Stomach (tissue), 9 donors: ENCODE results near the gene SLC37A4. TPM values are rescaled to one million over a fixed set of nuclear protein-coding genes. Genes with fewer than 3 reads are reported as not detected.
"Not testable (repeated sequence)": the region's sequence is repeated elsewhere in the genome, so short reads cannot be mapped to it uniquely, and the experiment has no call there.

Source experiments
- DNase-seq, 2 donors: peaks; one replicate each; pipeline versions ENCODE4 v3.0.0 to v3.0.0-alpha.2; 2013 to 2019
- H3K27ac ChIP-seq, 5 donors: fragments of 200-600 bp in 4 of 5; sonication (generic) in 4 of 5; one replicate each; pipeline ENCODE4 v1.5.1; 2013 to 2019; ENCODE audit warnings: mild to moderate bottlenecking in 1 of 5, moderate library complexity in 1 of 5
- H3K27me3 ChIP-seq, 3 donors: fragments of 200-600 bp; sonication (generic); one replicate each; pipeline ENCODE4 v1.5.1; 2017 to 2019; ENCODE audit warnings: mixed run types in 1 of 3
- H3K36me3 ChIP-seq, 4 donors: fragments of 200-600 bp; sonication (generic); 1 replicate in 3 of 4; 2 replicates in 1 of 4; pipeline ENCODE4 v1.5.1; 2016 to 2019
- H3K4me1 ChIP-seq, 4 donors: fragments of 200-600 bp; sonication (generic); one replicate each; pipeline ENCODE4 v1.5.1; 2016 to 2019
- H3K4me3 ChIP-seq, 4 donors: fragments of 200-600 bp; sonication (generic) in 3 of 4; one replicate each; pipeline ENCODE4 v1.5.1; 2016 to 2019; ENCODE audit warnings: mild to moderate bottlenecking in 1 of 4
- H3K9me3 ChIP-seq, 4 donors: fragments of 200-600 bp; sonication (generic); one replicate each; pipeline ENCODE4 v1.5.1; 2016 to 2019
- EP300 ChIP-seq: sonication (generic); formaldehyde crosslinking; IDR thresholded peaks from one replicate; pipeline ENCODE4 v1.6.1; 2017; ENCODE audit warnings: antibody characterized with exemption
- POLR2A ChIP-seq, 4 donors: fragments of 450-650 bp; IDR thresholded peaks; one replicate each; pipeline ENCODE4 v1.6.1; 2016; ENCODE audit warnings: antibody characterized with exemption in 4 of 4, control low read depth in 2 of 4, mild to moderate bottlenecking in 1 of 4, moderate library complexity in 1 of 4
- POLR2AphosphoS5 ChIP-seq, 3 donors: sonication (generic); formaldehyde crosslinking; IDR thresholded peaks; one replicate each; pipeline ENCODE4 v1.6.1; 2016; ENCODE audit warnings: antibody characterized with exemption in 3 of 3
- WGBS, 5 donors: extraction: QIAGEN DNeasy Blood & Tissue Kit in 3 of 5; methylation state at CpG; one replicate each; pipeline versions ENCODE4 v1.1.5 to v1.1.7; 2013 to 2018; 5-methylcytosine and 5-hydroxymethylcytosine counted together
- intact Hi-C: fragments of 100-400 bp; cut with DNase I; formaldehyde crosslinking; loops from one replicate; pipeline ENCODE4 v1.15.1; 2023; ENCODE audit warnings: low total_unique reads
- polyA plus RNA-seq, 3 donors: library from polyadenylated mRNA; stranded (reverse); fragments of 200-250 nt; gene quantifications; one replicate each; pipeline ENCODE4 v1.2.3, GENCODE V29; 2013
- total RNA-seq, 5 donors: library from RNA; depleted of rRNA; stranded (reverse); fragments of >200 nt; gene quantifications; one replicate each; pipeline versions ENCODE4 v1.1.0 to v1.2.3, GENCODE V29; 2014 to 2016
- TF ChIP-seq, protein P1 (sequence below), 7 experiments: fragments of 450-650 bp in 4 of 7; fragments of 200-600 bp in 3 of 7; sonication (generic) in 3 of 7; IDR thresholded peaks; one replicate each; pipeline ENCODE4 v1.5.1; 2016 to 2019; ENCODE audit warnings: antibody characterized with exemption in 7 of 7, control low read depth in 2 of 7, mild to moderate bottlenecking in 1 of 7
- donor health status: healthy with polysubstance abuse.
- donor health status: Bipolar disorder and iron deficiency.
- donor health status: healthy.

Gene SLC37A4
- total and polyA plus RNA-seq, 8 donors, result 12.4 to 126 (median 18.2) TPM

DNA sequence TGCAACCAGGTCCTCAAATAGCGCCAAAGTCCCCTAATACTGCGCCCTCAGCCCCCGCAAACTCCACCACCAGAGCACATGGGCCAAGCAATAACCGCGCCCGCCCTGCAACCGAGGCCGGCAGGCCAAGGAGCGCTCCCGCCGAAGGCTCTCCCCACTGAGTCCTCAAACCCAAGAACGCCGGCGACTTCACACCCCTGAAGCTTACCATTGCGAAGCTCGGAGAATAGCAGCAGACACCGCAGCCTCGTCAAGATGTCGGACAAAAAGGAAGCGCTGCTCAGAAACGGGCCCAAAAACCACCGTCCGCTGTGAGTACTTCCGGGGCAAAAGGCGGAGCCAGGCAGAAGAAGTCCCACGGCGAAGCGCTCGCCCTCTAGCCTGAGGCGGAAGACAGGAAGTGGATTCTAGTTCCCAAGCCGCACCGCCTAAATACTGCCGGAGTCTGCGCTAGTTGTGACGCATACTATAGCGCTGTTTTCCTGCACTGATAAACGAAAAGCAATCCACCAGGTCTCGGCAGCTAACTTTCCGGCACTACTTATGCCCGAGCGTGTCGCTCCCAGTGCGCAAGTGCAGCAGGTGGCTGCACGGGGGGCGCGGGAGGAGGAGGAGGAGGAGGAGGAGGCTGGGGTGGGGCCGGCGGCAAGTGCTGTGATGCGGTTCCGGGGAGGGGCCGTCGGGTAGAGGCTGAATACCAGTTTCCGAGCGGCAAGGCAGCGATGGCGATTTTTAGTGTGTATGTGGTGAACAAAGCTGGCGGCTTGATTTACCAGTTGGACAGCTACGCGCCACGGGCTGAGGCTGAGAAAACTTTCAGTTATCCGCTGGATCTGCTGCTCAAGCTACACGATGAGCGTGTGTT, 12.4 kb downstream of the SLC37A4 start, which contains the start of the genes RPS25 and TRAPPC4:
RPS25 (minus strand) TSS at position 270 of the 865 bp plus-strand sequence; CDS start at position 211, 59 bp downstream.
TRAPPC4 (plus strand) TSS at position 693 of the 865 bp plus-strand sequence; CDS start at position 723, 30 bp downstream.
- Histone ChIP-seq H3K36me3 (peaks cover 40 to 62% (median 54%) of the 10 kb centered on the region in 4 donors), H3K4me3 (peak within 1 kb of the TSS; percentile 88 to 96 (median 93)), H3K27ac (peak within 1 kb of the TSS; percentile 94 to 97 (median 96)), H3K27me3 (no peaks in the 10 kb centered on the region), H3K4me1 (peaks cover 31 to 69% (median 59%) of the 10 kb centered on the region in 4 donors), H3K9me3 (no peaks in the 10 kb centered on the region)
- WGBS, 5 donors, result 0 to 1% (median 1%) methylated on average over 55 to 63 of the region's 63 CpGs
- peak; percentile 80 to 91 (median 81) for TF ChIP-seq POLR2AphosphoS5 (IDR thresholded peaks at IDR 0.05)
- TF ChIP-seq POLR2A (IDR thresholded peaks at IDR 0.05), result peak in 2 of 4 donors; percentile 9 to 16
- TF ChIP-seq, protein P1, sequence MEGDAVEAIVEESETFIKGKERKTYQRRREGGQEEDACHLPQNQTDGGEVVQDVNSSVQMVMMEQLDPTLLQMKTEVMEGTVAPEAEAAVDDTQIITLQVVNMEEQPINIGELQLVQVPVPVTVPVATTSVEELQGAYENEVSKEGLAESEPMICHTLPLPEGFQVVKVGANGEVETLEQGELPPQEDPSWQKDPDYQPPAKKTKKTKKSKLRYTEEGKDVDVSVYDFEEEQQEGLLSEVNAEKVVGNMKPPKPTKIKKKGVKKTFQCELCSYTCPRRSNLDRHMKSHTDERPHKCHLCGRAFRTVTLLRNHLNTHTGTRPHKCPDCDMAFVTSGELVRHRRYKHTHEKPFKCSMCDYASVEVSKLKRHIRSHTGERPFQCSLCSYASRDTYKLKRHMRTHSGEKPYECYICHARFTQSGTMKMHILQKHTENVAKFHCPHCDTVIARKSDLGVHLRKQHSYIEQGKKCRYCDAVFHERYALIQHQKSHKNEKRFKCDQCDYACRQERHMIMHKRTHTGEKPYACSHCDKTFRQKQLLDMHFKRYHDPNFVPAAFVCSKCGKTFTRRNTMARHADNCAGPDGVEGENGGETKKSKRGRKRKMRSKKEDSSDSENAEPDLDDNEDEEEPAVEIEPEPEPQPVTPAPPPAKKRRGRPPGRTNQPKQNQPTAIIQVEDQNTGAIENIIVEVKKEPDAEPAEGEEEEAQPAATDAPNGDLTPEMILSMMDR (IDR thresholded peaks at IDR 0.05), result peak in 1 of 7 experiments; percentile 33
- no peak for TF ChIP-seq EP300
- DNase-seq, result peak; percentile 97 to 99
- intact Hi-C loops, result no loop called here

DNA sequence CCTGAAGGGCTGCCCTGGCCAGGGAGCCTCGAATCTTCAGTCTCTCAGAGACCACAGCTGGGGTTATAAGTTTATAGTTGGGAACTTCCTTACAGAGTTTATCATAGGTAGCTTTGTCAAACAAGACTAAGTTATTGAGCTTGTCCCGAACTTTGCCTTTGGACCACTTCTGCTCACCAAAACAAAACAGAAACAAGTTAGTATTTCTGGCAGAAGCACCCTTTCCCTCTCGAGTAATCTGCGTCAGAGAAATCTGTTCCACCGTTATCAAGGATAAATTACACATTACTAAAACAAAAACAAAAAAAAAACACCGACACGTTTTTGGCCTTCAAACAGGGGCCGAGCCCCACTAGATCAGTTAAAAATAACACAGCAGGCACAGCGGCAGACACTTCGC, 13.3 kb downstream of the SLC37A4 start:
- H3K9me3 ChIP-seq, H3K27me3 ChIP-seq, DNase-seq, intact Hi-C loops: not testable (repeated sequence)
- Histone ChIP-seq H3K4me3 (peak overlapping the region; percentile 88 to 96 (median 93)), H3K4me1 (peaks cover 31 to 61% (median 56%) of the 10 kb centered on the region in 4 donors), H3K27ac (peak overlapping the region in 4 of 5 donors; percentile 94 to 97 (median 96)), H3K36me3 (peaks cover 39 to 63% (median 55%) of the 10 kb centered on the region in 4 donors)
- 0 to 2% (median 1%) methylated on average over 10 of the region's 10 CpGs for WGBS, 5 donors

DNA sequence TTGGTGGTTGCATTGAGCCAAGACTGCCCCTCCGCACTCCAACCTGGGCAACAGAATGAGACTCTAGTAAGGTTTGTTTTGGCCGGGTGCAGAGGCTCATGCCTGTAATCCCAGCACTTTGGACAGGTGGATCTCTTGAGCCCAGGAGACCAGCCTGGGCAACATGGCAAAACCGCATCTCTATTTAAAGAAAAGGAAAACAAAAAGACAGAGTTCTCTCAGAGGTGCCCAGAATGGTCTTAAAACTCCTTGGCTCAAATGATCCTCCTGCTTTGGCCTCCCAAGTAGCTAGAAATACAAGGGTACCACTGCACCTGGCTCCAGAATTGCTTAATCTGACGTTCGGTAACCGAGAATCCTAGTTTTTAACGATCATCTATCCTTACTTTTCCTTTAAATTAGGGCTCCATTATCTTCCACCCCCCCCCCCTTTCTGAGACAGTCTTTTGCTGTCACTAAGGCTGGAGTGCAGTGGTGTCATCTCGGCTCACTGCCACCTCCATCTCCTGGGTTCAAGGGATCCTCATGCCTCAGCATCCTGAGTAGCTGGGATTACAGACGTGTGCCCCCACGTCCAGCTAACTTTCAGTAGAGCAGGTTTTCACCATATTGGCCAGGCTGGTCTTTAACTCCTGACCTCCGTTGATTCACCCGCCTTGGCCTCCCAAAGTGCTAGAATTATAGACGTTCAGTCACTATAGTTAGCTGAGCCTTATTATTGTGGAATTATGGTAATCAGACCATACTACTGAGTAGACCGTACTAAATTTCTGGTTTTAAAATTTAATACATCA, 14.3 kb downstream of the SLC37A4 start:
- Histone ChIP-seq H3K36me3 (peaks cover 38 to 63% (median 55%) of the 10 kb centered on the region in 4 donors), H3K27me3 (no peaks in the 10 kb centered on the region), H3K27ac (peak overlapping the region in 3 of 5 donors; percentile 94 to 96 (median 95)), H3K4me3 (peak overlapping the region in 2 of 4 donors; percentile 88 to 91), H3K4me1 (peaks cover 31 to 51% (median 47%) of the 10 kb centered on the region in 4 donors), H3K9me3 (no peaks in the 10 kb centered on the region)
- intact Hi-C loops, result no loop called here
- no peak for DNase-seq
- 65 to 71% (median 66%) methylated on average over 14 of the region's 14 CpGs for WGBS, 5 donors
- TF ChIP-seq POLR2AphosphoS5 (IDR thresholded peaks at IDR 0.05) (no peak), EP300 (no peak), POLR2A (IDR thresholded peaks at IDR 0.05) (no peak)
- TF ChIP-seq, protein P1 (IDR thresholded peaks at IDR 0.05), result no peak

DNA sequence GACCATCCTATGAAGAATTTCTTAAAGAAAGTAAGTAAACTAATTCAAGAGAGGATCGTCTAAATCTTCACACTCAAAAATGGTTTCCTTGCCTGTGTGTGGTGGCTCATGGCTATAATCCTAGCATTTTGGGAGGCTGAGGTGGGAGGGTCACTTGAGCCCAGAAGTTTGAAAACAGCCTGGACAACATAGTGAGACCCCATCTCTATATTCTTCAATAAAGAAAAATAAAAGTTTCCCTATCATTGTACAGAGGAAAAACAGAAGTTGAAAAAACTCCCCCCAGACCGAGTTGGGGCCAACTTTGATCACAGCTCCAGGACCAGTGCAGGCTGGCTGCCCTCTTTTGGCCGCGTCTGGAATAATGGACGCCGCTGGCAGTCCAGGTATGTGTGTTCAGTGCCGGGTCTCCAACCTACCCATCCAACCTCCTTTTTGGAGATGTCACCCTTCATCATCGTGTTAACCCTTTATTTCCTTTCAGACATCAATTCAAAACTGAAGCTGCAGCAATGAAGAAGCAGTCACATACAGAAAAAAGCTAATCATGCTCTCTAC, 15.5 kb downstream of the SLC37A4 start:
- 40 to 65% (median 55%) methylated on average over 8 of the region's 8 CpGs for WGBS, 5 donors
- intact Hi-C loops, result no loop called here
- Histone ChIP-seq H3K4me1 (peaks cover 23 to 39% (median 34%) of the 10 kb centered on the region in 4 donors), H3K4me3 (no peak overlapping the region), H3K27ac (no peak overlapping the region), H3K9me3 (no peaks in the 10 kb centered on the region), H3K36me3 (peaks cover 46 to 66% (median 63%) of the 10 kb centered on the region in 4 donors), H3K27me3 (no peaks in the 10 kb centered on the region)
- DNase-seq, result no peak
- TF ChIP-seq, protein P1 (IDR thresholded peaks at IDR 0.05), result no peak
- TF ChIP-seq POLR2A (IDR thresholded peaks at IDR 0.05) (no peak), EP300 (no peak), POLR2AphosphoS5 (IDR thresholded peaks at IDR 0.05) (no peak)
